NK-92 (cell line): Measurements from ENCODE around the gene SLC7A6OS.

Experiments used
- DNase-seq: peaks from one replicate; lab custom pipeline; 2025; ENCODE audit not compliant: unreplicated experiment; lab: John Stamatoyannopoulos, UW

Gene SLC7A6OS

GRCh38 chr16:68310774-68311511 lies at the start of gene SLC7A6OS, which contains the start of gene PRMT7:
Gene SLC7A6OS, minus strand, starts transcription at chr16:68310946. Its CDS starts 20 bp downstream, at chr16:68310926.
Gene PRMT7, plus strand, starts transcription at chr16:68311019. Its CDS starts 4,961 bp downstream, at chr16:68315980.
- peak; percentile 56 for DNase-seq

- DNase-seq = no peak
These were observed 48.8 kb upstream of the SLC7A6OS start for GRCh38 chr16:68359398-68360191.

GRCh38 chr16:68358951-68359350 lies 48.2 kb upstream of the SLC7A6OS start:
- no peak for DNase-seq

GRCh38 chr16:68357923-68358322 lies 47.2 kb upstream of the SLC7A6OS start:
- no peak for DNase-seq

GRCh38 chr16:68357521-68357922 lies 46.8 kb upstream of the SLC7A6OS start:
- no peak for DNase-seq

GRCh38 chr16:68356919-68357286 lies 46.2 kb upstream of the SLC7A6OS start:
- DNase-seq = no peak

GRCh38 chr16:68356249-68356918 lies 45.6 kb upstream of the SLC7A6OS start:
- no peak for DNase-seq

GRCh38 chr16:68355447-68356248 lies 44.9 kb upstream of the SLC7A6OS start:
- DNase-seq = no peak

GRCh38 chr16:68354816-68355215 lies 44.1 kb upstream of the SLC7A6OS start:
- no peak for DNase-seq

GRCh38 chr16:68353366-68353765 lies 42.6 kb upstream of the SLC7A6OS start:
- DNase-seq = no peak

GRCh38 chr16:68351991-68352431 lies 41.3 kb upstream of the SLC7A6OS start:
- no peak for DNase-seq

- no peak for DNase-seq
These were observed 40.7 kb upstream of the SLC7A6OS start for GRCh38 chr16:68351463-68351862.

- no peak for DNase-seq
These were observed 40.1 kb upstream of the SLC7A6OS start for GRCh38 chr16:68350813-68351350.

- no peak for DNase-seq
These were observed 39.2 kb upstream of the SLC7A6OS start for GRCh38 chr16:68349838-68350410.

- no peak for DNase-seq
These were observed 38.1 kb upstream of the SLC7A6OS start for GRCh38 chr16:68348639-68349445.

- DNase-seq = no peak
These were observed 36.9 kb upstream of the SLC7A6OS start for GRCh38 chr16:68347605-68348004.

GRCh38 chr16:68346892-68347480 lies 36.2 kb upstream of the SLC7A6OS start:
- DNase-seq = no peak

GRCh38 chr16:68345958-68346635 lies 35.4 kb upstream of the SLC7A6OS start:
- DNase-seq = no peak
